ENCODE data around the gene NBL1. TPM values are rescaled to one million over a fixed set of nuclear protein-coding genes. Genes with fewer than 3 reads are reported as not detected.
A peak's percentile ranks its signal among the peaks of the same experiment; 100 is the strongest.

Gene NBL1
- total RNA-seq, 1 experiment from 2014 or later, result 117 TPM

DNA sequence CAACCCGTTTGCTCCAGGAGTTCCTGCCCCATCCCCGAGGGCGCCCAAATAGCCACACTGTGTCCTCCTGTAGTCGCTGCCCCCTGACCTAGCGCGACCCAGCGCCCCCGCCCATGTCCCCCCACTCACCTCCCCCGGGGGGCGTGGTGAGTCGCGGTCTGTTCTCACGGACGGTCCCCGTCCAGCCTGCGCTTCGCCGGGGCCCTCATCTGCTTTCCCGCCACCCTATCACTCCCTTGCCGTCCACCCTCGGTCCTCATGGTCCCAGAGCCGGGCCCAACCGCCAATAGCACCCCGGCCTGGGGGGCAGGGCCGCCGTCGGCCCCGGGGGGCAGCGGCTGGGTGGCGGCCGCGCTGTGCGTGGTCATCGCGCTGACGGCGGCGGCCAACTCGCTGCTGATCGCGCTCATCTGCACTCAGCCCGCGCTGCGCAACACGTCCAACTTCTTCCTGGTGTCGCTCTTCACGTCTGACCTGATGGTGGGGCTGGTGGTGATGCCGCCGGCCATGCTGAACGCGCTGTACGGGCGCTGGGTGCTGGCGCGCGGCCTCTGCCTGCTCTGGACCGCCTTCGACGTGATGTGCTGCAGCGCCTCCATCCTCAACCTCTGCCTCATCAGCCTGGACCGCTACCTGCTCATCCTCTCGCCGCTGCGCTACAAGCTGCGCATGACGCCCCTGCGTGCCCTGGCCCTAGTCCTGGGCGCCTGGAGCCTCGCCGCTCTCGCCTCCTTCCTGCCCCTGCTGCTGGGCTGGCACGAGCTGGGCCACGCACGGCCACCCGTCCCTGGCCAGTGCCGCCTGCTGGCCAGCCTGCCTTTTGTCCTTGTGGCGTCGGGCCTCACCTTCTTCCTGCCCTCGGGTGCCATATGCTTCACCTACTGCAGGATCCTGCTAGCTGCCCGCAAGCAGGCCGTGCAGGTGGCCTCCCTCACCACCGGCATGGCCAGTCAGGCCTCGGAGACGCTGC, 21.7 kb downstream of the NBL1 start:
- no peak for ATAC-seq
- Histone ChIP-seq H4K20me1 (ENCODE audit: low read length) (no peaks in the 10 kb centered on the region), H2AFZ (ENCODE audit: low read length) (no peak overlapping the region), H3K27me3 (ENCODE audit: low read length) (peaks cover 14% of the 10 kb centered on the region), H3F3A (ENCODE audit: low read length, unreplicated experiment) (no peaks in the 10 kb centered on the region), H3K4me3 (ENCODE audit: low read length) (no peak overlapping the region), H3K4me2 (ENCODE audit: low read length) (peak overlapping the region; percentile 63; the same call in 1 of the 2 replicates), H3K9me2 (replicated peaks; ENCODE audit: low read length) (no peaks in the 10 kb centered on the region), H3K4me1 (ENCODE audit: insufficient read depth, low read length) (peaks cover 8% of the 10 kb centered on the region; the same call in 1 of the 2 replicates), H3K9ac (ENCODE audit: low read length) (no peak overlapping the region), H3K27ac (ENCODE audit: low read length) (no peak overlapping the region), H3K79me2 (ENCODE audit: low read length) (no peaks in the 10 kb centered on the region), H3K9me3 (ENCODE audit: low read length) (no peaks in the 10 kb centered on the region), H3K36me3 (ENCODE audit: low read depth, low read length) (no peaks in the 10 kb centered on the region)
- TF ChIP-seq EZH2phosphoT487 (IDR thresholded peaks at IDR 0.05; ENCODE audit: borderline replicate concordance, low read length) (no peak), EZH2 (IDR thresholded peaks at IDR 0.05; ENCODE audit: low read length, unreplicated experiment) (no peak)
- TF ChIP-seq, protein P1, sequence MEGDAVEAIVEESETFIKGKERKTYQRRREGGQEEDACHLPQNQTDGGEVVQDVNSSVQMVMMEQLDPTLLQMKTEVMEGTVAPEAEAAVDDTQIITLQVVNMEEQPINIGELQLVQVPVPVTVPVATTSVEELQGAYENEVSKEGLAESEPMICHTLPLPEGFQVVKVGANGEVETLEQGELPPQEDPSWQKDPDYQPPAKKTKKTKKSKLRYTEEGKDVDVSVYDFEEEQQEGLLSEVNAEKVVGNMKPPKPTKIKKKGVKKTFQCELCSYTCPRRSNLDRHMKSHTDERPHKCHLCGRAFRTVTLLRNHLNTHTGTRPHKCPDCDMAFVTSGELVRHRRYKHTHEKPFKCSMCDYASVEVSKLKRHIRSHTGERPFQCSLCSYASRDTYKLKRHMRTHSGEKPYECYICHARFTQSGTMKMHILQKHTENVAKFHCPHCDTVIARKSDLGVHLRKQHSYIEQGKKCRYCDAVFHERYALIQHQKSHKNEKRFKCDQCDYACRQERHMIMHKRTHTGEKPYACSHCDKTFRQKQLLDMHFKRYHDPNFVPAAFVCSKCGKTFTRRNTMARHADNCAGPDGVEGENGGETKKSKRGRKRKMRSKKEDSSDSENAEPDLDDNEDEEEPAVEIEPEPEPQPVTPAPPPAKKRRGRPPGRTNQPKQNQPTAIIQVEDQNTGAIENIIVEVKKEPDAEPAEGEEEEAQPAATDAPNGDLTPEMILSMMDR (conservative IDR thresholded peaks at IDR 0.05; ENCODE audit: low read depth, low read length), result no peak
- CTCF ChIA-PET, result no interaction called here
- intact Hi-C loops (cut with micrococcal nuclease), result no loop called here
- no TSS peak for BruUV-seq (replicated peaks)
- DNase-seq, result no peak
- POLR2A ChIA-PET (ENCODE audit: unreplicated experiment), result interaction anchor here (0.6 kb wide), 1 partner anchor 28 kb away, joined by 4 read pairs; no protein-coding TSS in a partner anchor

DNA sequence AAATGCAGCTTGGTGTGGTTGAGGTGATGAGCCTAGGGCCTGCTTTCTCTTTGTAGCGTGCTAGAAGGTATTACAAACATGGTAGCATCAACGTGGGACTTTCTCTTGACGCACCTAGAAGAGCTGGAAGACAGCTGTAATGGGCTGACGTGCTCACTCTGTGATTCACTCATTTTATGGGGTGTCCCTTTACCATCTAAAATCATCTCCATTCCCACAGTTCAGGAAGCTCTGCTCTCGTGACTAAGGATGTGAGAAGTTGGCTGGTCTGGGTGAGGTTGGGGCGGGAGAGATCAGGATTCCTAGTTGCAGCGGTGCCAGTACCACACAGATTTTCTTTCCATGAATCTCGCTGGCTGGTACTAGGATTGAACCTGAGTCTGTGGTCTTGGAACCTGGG, 24.8 kb downstream of the NBL1 start:
- Histone ChIP-seq H3K9me3 (ENCODE audit: low read length) (no peaks in the 10 kb centered on the region), H3K4me1 (ENCODE audit: insufficient read depth, low read length) (peaks cover 5% of the 10 kb centered on the region; the same call in 1 of the 2 replicates), H3F3A (ENCODE audit: low read length, unreplicated experiment) (no peaks in the 10 kb centered on the region), H4K20me1 (ENCODE audit: low read length) (no peaks in the 10 kb centered on the region), H3K9me2 (replicated peaks; ENCODE audit: low read length) (no peaks in the 10 kb centered on the region), H2AFZ (ENCODE audit: low read length) (no peak overlapping the region), H3K9ac (ENCODE audit: low read length) (no peak overlapping the region; the same call in 1 of the 2 replicates), H3K4me2 (ENCODE audit: low read length) (0 out of 2 replicates have a peak overlapping the region, but pooled peaks have one; percentile 6), H3K27me3 (ENCODE audit: low read length) (peaks cover 14% of the 10 kb centered on the region), H3K27ac (ENCODE audit: low read length) (peak overlapping the region; percentile 45), H3K36me3 (ENCODE audit: low read depth, low read length) (no peaks in the 10 kb centered on the region), H3K79me2 (ENCODE audit: low read length) (no peaks in the 10 kb centered on the region), H3K4me3 (ENCODE audit: low read length) (no peak overlapping the region)
- ChIA-PET POLR2A (ENCODE audit: unreplicated experiment) (no interaction called here), CTCF (no interaction called here)
- intact Hi-C loops (cut with micrococcal nuclease), result no loop called here
- ATAC-seq (peak; percentile 74), DNase-seq (peak; percentile 56)
- TF ChIP-seq, protein P1 (conservative IDR thresholded peaks at IDR 0.05; ENCODE audit: low read depth, low read length), result no peak
- no peak for TF ChIP-seq EZH2 (IDR thresholded peaks at IDR 0.05; ENCODE audit: low read length, unreplicated experiment)
- TF ChIP-seq EZH2phosphoT487 (IDR thresholded peaks at IDR 0.05; ENCODE audit: borderline replicate concordance, low read length), result no peak
- no TSS peak for BruUV-seq (replicated peaks)

DNA sequence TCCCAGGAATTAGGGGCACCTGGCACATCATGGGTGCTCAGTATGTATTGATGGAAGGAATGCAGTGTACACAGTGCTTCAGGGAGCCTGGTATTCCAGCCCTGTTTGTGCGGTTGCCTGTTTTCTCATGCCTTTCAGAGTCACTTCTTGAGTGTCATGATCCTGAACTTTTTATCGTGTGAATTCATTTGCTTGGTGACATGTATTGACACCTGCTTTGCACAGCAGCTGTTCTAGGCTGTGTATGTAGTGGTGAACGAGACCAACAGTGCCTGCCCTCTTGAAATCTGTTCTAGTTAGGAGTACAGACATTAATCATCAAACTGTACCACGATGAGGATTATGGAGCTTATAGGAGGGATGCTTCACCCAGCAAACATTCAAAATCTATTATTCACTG, 26.7 kb downstream of the NBL1 start:
- BruUV-seq (replicated peaks), result no TSS peak
- intact Hi-C loops (cut with micrococcal nuclease), result no loop called here
- TF ChIP-seq EZH2 (IDR thresholded peaks at IDR 0.05; ENCODE audit: low read length, unreplicated experiment), result no peak
- no peaks in the 10 kb centered on the region for H3K27me3 ChIP-seq (ENCODE audit: low read length)
- no peaks in the 10 kb centered on the region for H3K9me2 ChIP-seq (replicated peaks; ENCODE audit: low read length)
- H3F3A ChIP-seq (ENCODE audit: low read length, unreplicated experiment), result no peaks in the 10 kb centered on the region
- H3K4me3 ChIP-seq (ENCODE audit: low read length), result no peak overlapping the region
- POLR2A ChIA-PET (ENCODE audit: unreplicated experiment), result no interaction called here
- H3K4me2 ChIP-seq (ENCODE audit: low read length), result no peak overlapping the region
- no peak for ATAC-seq
- H3K9ac ChIP-seq (ENCODE audit: low read length), result no peak overlapping the region
- H2AFZ ChIP-seq (ENCODE audit: low read length), result no peak overlapping the region
- H3K79me2 ChIP-seq (ENCODE audit: low read length), result no peaks in the 10 kb centered on the region
- H3K36me3 ChIP-seq (ENCODE audit: low read depth, low read length), result no peaks in the 10 kb centered on the region
- no peaks in the 10 kb centered on the region for H3K9me3 ChIP-seq (ENCODE audit: low read length)
- no peaks in the 10 kb centered on the region for H4K20me1 ChIP-seq (ENCODE audit: low read length)
- H3K27ac ChIP-seq (ENCODE audit: low read length), result no peak overlapping the region
- CTCF ChIA-PET, result no interaction called here
- no peak for DNase-seq
- H3K4me1 ChIP-seq (ENCODE audit: insufficient read depth, low read length), result peaks cover 5% of the 10 kb centered on the region; the same call in 1 of the 2 replicates

Measured in PC-3 (cell line).